SH-SY5Y (cell line): ENCODE results near the gene PPP1R3D.

Source experiments
- GATA2 ChIP-seq: IDR thresholded peaks from 2 replicates; pipeline ENCODE4 v1.6.1; 2011; ENCODE audit warnings: mild to moderate bottlenecking, low read depth, low read length
- GATA3 ChIP-seq: IDR thresholded peaks from 2 replicates; pipeline ENCODE4 v1.6.1; 2011; ENCODE audit warnings: low read depth, mild to moderate bottlenecking, low read length, moderate library complexity

The PPP1R3D gene, protein sequence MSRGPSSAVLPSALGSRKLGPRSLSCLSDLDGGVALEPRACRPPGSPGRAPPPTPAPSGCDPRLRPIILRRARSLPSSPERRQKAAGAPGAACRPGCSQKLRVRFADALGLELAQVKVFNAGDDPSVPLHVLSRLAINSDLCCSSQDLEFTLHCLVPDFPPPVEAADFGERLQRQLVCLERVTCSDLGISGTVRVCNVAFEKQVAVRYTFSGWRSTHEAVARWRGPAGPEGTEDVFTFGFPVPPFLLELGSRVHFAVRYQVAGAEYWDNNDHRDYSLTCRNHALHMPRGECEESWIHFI

GRCh38 chr20:59940129-59940955 lies at the start of gene PPP1R3D, which contains the start of gene FAM217B:
TSS of gene PPP1R3D (minus strand) at chr20:59940305. CDS start at chr20:59939931, 374 bp downstream.
TSS of gene FAM217B (plus strand) at chr20:59940389. CDS start at chr20:59943944, 3,555 bp downstream.
- TF ChIP-seq GATA3 (no peak), GATA2 (no peak)

GRCh38 chr20:59988141-59988540 lies 48.0 kb upstream of the PPP1R3D start:
- no peak for TF ChIP-seq GATA2
- no peak for TF ChIP-seq GATA3

DNA sequence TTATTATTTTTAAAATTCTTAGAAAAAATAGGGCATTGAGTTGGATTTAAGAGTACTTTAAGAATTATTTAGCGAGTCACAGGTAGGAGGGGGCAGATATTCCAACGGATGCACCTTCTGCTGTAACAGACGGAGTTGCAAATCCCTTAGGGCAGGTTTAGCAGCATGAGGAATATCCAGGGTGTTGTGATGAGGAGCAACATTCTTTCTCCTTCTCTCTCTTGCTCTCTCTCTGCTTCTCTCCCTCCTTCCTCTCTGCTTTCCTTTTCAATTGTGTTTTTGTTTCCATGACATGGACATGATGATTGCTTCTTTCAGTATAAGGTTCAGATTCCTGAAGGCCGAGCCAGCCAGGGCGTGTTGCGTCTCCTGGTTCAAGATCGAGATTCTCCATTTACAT lies 47.0 kb upstream of the PPP1R3D start:
- TF ChIP-seq GATA2 (no peak), GATA3 (no peak)

GRCh38 chr20:59985864-59986263 lies 45.8 kb upstream of the PPP1R3D start:
- TF ChIP-seq GATA2 (no peak), GATA3 (no peak)

DNA sequence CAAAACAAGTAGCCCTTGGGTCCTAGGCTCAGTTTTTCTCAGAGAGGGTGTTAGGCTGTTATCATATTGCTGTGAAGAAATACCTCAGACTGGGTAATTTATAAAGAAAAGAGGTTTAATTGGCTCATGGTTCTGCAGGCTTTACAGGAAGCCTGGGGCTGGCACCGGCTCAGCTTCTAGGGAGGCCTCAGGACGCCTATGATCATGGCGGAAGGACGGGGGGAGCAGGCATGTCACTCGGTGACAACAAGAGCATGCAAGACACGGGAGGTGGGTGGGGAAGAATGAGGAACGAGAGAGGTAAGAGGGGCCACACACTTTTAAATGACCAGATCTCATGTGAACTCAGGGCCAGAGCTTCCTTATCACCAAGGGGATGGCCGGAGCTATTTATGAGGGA lies 45.1 kb upstream of the PPP1R3D start:
- TF ChIP-seq GATA3 (no peak), GATA2 (no peak)

- no peak for TF ChIP-seq GATA3
- TF ChIP-seq GATA2, result no peak
Measured at GRCh38 chr20:59984541-59984940, 44.4 kb upstream of the PPP1R3D start.

GRCh38 chr20:59983076-59983475 lies 43.0 kb upstream of the PPP1R3D start:
- TF ChIP-seq GATA3 (no peak), GATA2 (no peak)

- TF ChIP-seq GATA2 (no peak), GATA3 (no peak)
Measured at GRCh38 chr20:59977086-59977485, 37.0 kb upstream of the PPP1R3D start.

GRCh38 chr20:59976156-59976782 lies 36.2 kb upstream of the PPP1R3D start:
- no peak for TF ChIP-seq GATA2
- no peak for TF ChIP-seq GATA3

GRCh38 chr20:59972037-59972801 lies 32.1 kb upstream of the PPP1R3D start:
- TF ChIP-seq GATA3 (no peak), GATA2 (no peak)

- TF ChIP-seq GATA2 (no peak), GATA3 (no peak)
Measured at GRCh38 chr20:59971428-59971827, 31.3 kb upstream of the PPP1R3D start.

- TF ChIP-seq GATA3 (no peak), GATA2 (no peak)
Measured at GRCh38 chr20:59966428-59966827, 26.3 kb upstream of the PPP1R3D start.

DNA sequence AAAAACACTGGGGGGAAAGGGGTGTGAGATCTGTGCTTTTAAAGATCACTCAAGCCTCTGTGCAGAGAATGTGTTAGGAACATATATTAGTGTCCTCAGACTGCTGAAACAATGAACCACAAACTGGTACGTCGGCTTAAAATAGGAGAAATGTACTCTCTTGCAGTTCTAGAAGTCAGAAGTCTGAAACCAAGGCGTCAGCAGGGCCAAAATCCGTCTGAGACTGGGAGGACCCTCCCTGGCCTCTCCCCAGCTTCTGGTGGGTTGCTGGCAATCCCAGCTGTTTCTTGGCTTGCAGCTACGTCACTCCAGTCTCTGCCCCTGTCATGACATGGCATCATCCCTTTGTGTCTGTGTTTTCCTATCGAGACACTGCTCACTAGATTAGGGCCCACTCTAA lies 22.1 kb upstream of the PPP1R3D start:
- TF ChIP-seq GATA2, result no peak
- no peak for TF ChIP-seq GATA3

- no peak for TF ChIP-seq GATA3
- no peak for TF ChIP-seq GATA2
Measured at GRCh38 chr20:59961423-59961822, 21.3 kb upstream of the PPP1R3D start.

DNA sequence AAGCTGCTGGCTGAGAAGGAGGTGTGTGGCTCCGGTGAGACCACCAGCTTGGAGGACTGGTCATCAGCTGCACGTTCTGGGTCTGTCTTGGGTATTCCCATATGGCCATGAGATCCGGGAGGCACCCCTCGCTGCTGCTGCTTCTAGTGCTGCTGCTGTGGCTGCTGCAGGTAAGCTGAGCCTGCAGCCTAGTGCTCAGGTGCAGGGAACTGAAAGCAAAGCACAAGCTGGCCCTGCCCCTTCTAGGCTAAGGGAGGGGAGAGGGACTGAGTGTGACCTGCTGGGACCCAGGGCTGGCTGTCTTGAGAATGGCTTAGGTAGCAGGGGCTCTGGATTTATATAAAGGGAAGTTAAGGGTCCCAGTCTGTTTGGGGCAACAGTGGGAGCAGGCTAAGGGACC lies 18.5 kb upstream of the PPP1R3D start:
- no peak for TF ChIP-seq GATA2
- no peak for TF ChIP-seq GATA3
